GM18873 (cell line): ENCODE measurements around the gene RASEF.
"Not testable (repeated sequence)": the region's sequence is repeated elsewhere in the genome, so short reads cannot be mapped to it uniquely, and the experiment has no call there.

Source experiments
- ATAC-seq: cut with Tn5 transposase; IDR thresholded peaks from one replicate; pipeline ENCODE4 v1.9.1; 2021; ENCODE audit warnings: mild to moderate bottlenecking, moderate library complexity, moderate number of reproducible peaks; ENCODE audit not compliant: unreplicated experiment, low FRiP score

Gene RASEF

GRCh38 chr9:82987370-82988189, 75.4 kb downstream of the RASEF start:
- ATAC-seq = no peak

- no peak for ATAC-seq
These were observed 81.4 kb downstream of the RASEF start for GRCh38 chr9:82981552-82981951.

- ATAC-seq = no peak
These were observed 87.8 kb downstream of the RASEF start for GRCh38 chr9:82975176-82975575.

- no peak for ATAC-seq
These were observed 90.5 kb downstream of the RASEF start for GRCh38 chr9:82972446-82972845.

- ATAC-seq = no peak
These were observed 92.6 kb downstream of the RASEF start for GRCh38 chr9:82970359-82970758.

GRCh38 chr9:82969291-82969690, 93.7 kb downstream of the RASEF start:
- no peak for ATAC-seq

- no peak for ATAC-seq
These were observed 94.1 kb downstream of the RASEF start for GRCh38 chr9:82968816-82969215.

- ATAC-seq = no peak
These were observed 94.6 kb downstream of the RASEF start for GRCh38 chr9:82968388-82968787.

- ATAC-seq = peak; percentile 86
These were observed 101.3 kb downstream of the RASEF start for GRCh38 chr9:82961504-82962125.

GRCh38 chr9:82957529-82958379, 105.2 kb downstream of the RASEF start:
- ATAC-seq = no peak

- ATAC-seq = no peak
These were observed 113.7 kb downstream of the RASEF start for GRCh38 chr9:82949203-82949602.

GRCh38 chr9:82940376-82940775, 122.6 kb downstream of the RASEF start:
- no peak for ATAC-seq

- ATAC-seq = no peak
These were observed 123.5 kb downstream of the RASEF start for GRCh38 chr9:82939451-82939850.

GRCh38 chr9:82938426-82939218, 124.3 kb downstream of the RASEF start:
- no peak for ATAC-seq

- ATAC-seq = not testable (repeated sequence)
These were observed 126.4 kb downstream of the RASEF start for GRCh38 chr9:82936561-82936960.

GRCh38 chr9:82934949-82935348, 128.0 kb downstream of the RASEF start:
- no peak for ATAC-seq

GRCh38 chr9:82934025-82934424, 128.9 kb downstream of the RASEF start:
- not testable (repeated sequence) for ATAC-seq

- ATAC-seq = no peak
These were observed 132.8 kb downstream of the RASEF start for GRCh38 chr9:82930116-82930515.
